AG04450 (cell line): ENCODE measurements around the gene HAUS5. TPM values are rescaled to one million over a fixed set of nuclear protein-coding genes. Genes with fewer than 3 reads are reported as not detected.

Experiments used
- CTCF ChIA-PET: fragments of 300-600, 350-600 bp; formaldehyde crosslinking; extraction: SDS; loops from one replicate; lab custom pipeline; 2022; ENCODE audit warnings: antibody characterized with exemption, inconsistent platforms; lab: Charles Lee
- POLR2A ChIA-PET: fragments of 350-600 bp; formaldehyde crosslinking; extraction: SDS; loops from one replicate; lab custom pipeline; 2021; ENCODE audit warnings: antibody characterized with exemption, inconsistent platforms; lab: Yijun Ruan, JAX
- DNase-seq: peaks from one replicate; pipeline ENCODE4 v3.0.0-alpha.2; 2011; ENCODE audit warnings: low read depth, low spot score
- H3K27ac ChIP-seq: one replicate; pipeline ENCODE4 v1.5.1; 2012; ENCODE audit warnings: low read depth, low read length, control low read depth
- H3K27me3 ChIP-seq: one replicate; pipeline ENCODE4 v1.6.0; 2012; ENCODE audit warnings: low read length; ENCODE audit not compliant: control insufficient read depth, insufficient read depth
- H3K4me3 ChIP-seq: 2 replicates; pipeline ENCODE4 v1.5.1; 2011; ENCODE audit warnings: mild to moderate bottlenecking, low read depth, low read length, control low read depth
- H3K9me3 ChIP-seq: 2 replicates; pipeline ENCODE4 v1.5.1; 2012; ENCODE audit warnings: low read length; ENCODE audit not compliant: control insufficient read depth, insufficient read depth
- polyA plus RNA-seq: library from polyadenylated mRNA; depleted of rRNA; stranded (reverse); fragments of >200 nt; gene quantifications from 2 replicates; pipeline ENCODE4 v1.2.3, GENCODE V29; 2011
- TF ChIP-seq, protein P1 (sequence below): IDR thresholded peaks from 2 replicates; pipeline ENCODE4 v1.5.1; 2011; ENCODE audit warnings: low read depth, low read length, control low read depth, inconsistent platforms

The HAUS5 gene
- polyA plus RNA-seq, 1 experiment: 1.9 TPM

DNA sequence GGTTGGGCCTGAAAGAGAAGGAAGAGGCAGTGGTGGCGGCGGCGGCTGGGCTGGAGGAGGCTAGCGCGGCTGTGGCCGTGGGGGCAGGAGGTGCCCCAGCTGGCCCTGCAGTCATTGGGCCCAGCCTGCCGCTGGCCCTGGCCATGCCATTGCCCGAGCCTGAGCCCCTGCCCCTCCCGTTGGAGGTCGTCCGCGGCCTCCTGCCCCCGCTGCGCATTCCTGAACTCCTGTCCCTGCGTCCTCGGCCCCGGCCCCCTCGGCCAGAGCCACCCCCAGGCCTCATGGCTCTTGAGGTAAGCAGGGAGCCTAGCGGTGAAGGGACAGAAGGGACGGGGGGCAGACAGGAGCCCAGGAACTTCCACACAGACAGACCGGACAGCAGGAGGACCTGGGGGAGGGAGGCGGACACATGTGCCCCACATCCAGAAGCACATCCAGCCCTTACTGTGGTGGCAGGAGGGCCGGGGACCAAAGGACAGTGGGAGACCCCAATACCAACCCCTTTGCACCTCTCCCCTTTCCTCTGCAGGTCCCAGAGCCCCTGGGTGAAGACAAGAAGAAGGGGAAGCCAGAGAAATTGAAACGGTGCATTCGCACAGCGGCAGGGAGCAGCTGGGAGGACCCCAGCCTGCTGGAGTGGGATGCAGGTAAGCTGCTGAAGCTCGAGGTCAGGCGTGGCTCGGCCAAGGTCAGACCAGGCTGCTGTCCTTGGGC, 21.3 kb downstream of the HAUS5 start:
- Histone ChIP-seq H3K27ac (no peak overlapping the region), H3K9me3 (peaks cover 4% of the 10 kb centered on the region; the same call in 1 of the 2 replicates), H3K4me3 (no peak overlapping the region), H3K27me3 (no peaks in the 10 kb centered on the region)
- TF ChIP-seq, protein P1, sequence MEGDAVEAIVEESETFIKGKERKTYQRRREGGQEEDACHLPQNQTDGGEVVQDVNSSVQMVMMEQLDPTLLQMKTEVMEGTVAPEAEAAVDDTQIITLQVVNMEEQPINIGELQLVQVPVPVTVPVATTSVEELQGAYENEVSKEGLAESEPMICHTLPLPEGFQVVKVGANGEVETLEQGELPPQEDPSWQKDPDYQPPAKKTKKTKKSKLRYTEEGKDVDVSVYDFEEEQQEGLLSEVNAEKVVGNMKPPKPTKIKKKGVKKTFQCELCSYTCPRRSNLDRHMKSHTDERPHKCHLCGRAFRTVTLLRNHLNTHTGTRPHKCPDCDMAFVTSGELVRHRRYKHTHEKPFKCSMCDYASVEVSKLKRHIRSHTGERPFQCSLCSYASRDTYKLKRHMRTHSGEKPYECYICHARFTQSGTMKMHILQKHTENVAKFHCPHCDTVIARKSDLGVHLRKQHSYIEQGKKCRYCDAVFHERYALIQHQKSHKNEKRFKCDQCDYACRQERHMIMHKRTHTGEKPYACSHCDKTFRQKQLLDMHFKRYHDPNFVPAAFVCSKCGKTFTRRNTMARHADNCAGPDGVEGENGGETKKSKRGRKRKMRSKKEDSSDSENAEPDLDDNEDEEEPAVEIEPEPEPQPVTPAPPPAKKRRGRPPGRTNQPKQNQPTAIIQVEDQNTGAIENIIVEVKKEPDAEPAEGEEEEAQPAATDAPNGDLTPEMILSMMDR: no peak
- DNase-seq: no peak
- POLR2A ChIA-PET: no interaction called here
- CTCF ChIA-PET: no interaction called here

DNA sequence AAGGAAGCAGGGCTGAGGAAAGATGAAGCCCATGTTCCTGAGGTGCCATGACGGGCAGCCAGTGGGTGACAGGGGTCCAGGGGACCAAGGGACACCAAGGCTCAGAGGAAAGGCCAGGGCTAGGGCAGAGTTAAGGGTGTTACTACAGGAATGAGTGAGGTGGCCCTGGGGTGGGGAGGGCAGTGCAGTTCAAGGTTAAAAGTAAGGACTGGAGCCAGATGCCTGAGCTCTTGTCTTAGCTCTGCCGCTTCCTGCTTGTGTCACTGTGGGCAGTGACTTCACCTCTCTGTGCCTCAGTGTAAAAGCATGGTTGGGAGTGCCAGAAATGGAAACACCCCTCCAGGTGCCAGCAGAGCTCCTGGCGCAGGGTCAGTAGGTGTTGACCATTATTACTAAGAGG, 24.1 kb downstream of the HAUS5 start:
- Histone ChIP-seq H3K4me3 (no peak overlapping the region), H3K27ac (no peak overlapping the region), H3K27me3 (no peaks in the 10 kb centered on the region), H3K9me3 (no peaks in the 10 kb centered on the region)
- DNase-seq: no peak
- POLR2A ChIA-PET: no interaction called here
- TF ChIP-seq, protein P1: no peak
- CTCF ChIA-PET: no interaction called here

DNA sequence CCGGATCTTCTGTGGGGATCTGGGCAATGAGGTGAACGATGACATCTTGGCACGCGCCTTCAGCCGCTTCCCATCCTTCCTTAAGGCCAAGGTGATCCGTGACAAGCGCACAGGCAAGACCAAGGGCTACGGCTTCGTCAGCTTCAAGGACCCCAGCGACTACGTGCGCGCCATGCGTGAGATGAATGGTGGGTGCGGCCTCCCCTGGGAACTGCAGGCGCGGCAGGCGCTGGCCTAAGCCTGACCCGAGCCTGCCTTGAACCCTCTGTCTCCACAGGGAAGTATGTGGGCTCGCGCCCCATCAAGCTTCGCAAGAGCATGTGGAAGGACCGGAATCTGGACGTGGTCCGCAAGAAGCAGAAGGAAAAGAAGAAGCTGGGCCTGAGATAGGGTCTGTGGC, 24.6 kb downstream of the HAUS5 start:
- Histone ChIP-seq H3K9me3 (no peaks in the 10 kb centered on the region), H3K27ac (no peak overlapping the region), H3K4me3 (no peak overlapping the region), H3K27me3 (no peaks in the 10 kb centered on the region)
- no peak for DNase-seq
- ChIA-PET POLR2A (no interaction called here), CTCF (no interaction called here)
- TF ChIP-seq, protein P1: no peak

DNA sequence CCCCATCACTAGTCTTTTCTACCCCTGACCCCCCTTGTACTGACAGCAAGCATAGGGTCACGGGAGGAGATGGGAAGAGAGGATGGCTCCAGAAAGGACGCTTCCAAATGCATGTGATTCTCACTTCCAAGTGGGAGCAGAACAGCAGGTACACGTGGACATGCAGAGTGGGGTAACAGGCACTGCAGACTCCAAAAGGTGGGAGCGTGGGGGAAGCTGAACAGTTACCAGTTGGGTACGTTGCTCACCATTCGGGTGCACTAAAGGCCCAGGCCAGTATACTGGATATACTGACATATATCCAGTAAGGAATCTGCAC, 26.7 kb downstream of the HAUS5 start:
- no peak overlapping the region for H3K27ac ChIP-seq
- ChIA-PET CTCF (no interaction called here), POLR2A (interaction anchor here (1.0 kb wide), 1 partner anchor 9 kb away, joined by 4 read pairs; the partner anchor contains the start of gene COX6B1)
- no peaks in the 10 kb centered on the region for H3K9me3 ChIP-seq
- H3K27me3 ChIP-seq: no peaks in the 10 kb centered on the region
- DNase-seq: no peak
- H3K4me3 ChIP-seq: no peak overlapping the region
- TF ChIP-seq, protein P1: no peak

DNA sequence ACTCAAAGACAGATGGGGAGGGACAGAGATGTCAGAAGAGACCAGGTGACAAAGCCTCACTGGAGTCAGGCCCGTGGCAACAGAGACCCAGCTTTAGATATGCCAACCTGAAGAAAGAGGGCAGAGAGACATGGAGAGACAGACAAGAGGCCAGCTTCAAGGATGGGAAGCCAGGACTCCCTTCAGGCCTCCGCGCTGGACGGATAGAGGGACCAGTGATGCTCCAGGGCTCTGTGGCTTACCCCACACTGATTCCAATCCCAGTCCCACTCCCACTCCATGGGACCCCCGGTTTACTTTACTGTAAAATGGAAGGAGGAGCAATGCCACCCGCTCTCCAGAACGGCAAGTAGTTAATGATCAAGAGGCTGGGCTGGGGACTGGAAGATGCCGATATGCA, 27.3 kb downstream of the HAUS5 start:
- no peak for DNase-seq
- no peak overlapping the region for H3K4me3 ChIP-seq
- CTCF ChIA-PET: no interaction called here
- TF ChIP-seq, protein P1: no peak
- H3K27me3 ChIP-seq: no peaks in the 10 kb centered on the region
- H3K27ac ChIP-seq: no peak overlapping the region
- H3K9me3 ChIP-seq: no peaks in the 10 kb centered on the region
- POLR2A ChIA-PET: interaction anchor here (0.7 to 1.0 kb wide), 2 partner anchors 8 to 609 kb away, joined by 3 to 4 read pairs; partner anchors contain the start of gene COX6B1
